Hepatocyte (in vitro differentiated cells): ENCODE results near the gene DMRTC2.

Source experiments
- CTCF ChIP-seq: fragments of 200-600 bp; sonication (generic); IDR thresholded peaks from 2 replicates; pipeline ENCODE4 v1.5.1; 2016; ENCODE audit warnings: antibody characterized with exemption, mild to moderate bottlenecking; ENCODE audit not compliant: poor library complexity
- EZH2 ChIP-seq: fragments of 200-600 bp; sonication (generic); IDR thresholded peaks from 2 replicates; pipeline ENCODE4 v1.6.1; 2016; ENCODE audit warnings: antibody characterized with exemption, mild to moderate bottlenecking, borderline replicate concordance
- EZH2phosphoT487 ChIP-seq: fragments of 200-600 bp; sonication (generic); IDR thresholded peaks from one replicate; pipeline ENCODE4 v1.6.1; 2018; ENCODE audit warnings: antibody characterized with exemption, mild to moderate bottlenecking, low read depth, moderate library complexity; ENCODE audit not compliant: unreplicated experiment, severe bottlenecking

DNA sequence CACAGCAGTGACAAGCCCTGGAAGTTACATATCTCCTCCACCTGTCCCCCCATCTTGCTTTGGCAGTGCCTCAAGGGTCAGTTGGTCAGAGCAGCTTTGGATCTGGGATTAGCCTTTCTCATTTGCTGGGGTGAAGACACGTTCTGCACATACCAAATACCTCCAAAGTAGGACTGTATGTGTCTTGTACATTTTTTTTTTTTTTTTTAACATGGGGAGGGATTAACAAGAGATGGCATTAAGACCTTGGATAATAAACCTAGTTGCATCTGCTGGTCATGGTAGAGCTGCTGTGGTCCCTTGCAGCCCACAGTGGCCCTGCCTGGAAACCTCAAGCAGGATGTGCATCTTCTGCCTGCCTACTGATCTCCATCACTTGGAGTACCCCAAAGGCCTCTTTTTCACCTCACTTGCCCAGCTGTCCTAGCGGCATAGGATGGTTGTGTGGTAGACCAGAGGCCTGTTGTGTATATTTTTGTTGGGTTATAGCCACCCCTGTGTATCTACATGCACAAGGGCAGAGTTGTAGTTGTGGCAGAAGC lies 17.7 kb downstream of the DMRTC2 start:
- TF ChIP-seq CTCF: no peak
- TF ChIP-seq EZH2: no peak
- TF ChIP-seq EZH2phosphoT487: no peak
